GM12865 (cell line): ENCODE measurements around the gene MARF1.
"Not testable (repeated sequence)": the region's sequence is repeated elsewhere in the genome, so short reads cannot be mapped to it uniquely, and the experiment has no call there.

Experiments used
- DNase-seq: peaks from one replicate; pipeline ENCODE4 v3.0.0; 2010; ENCODE audit warnings: low read depth
- H3K4me3 ChIP-seq: 2 replicates; pipeline ENCODE4 v1.5.1; 2011; ENCODE audit warnings: mild to moderate bottlenecking, low read depth, low read length, control low read depth
- TF ChIP-seq, protein P1 (sequence below): IDR thresholded peaks from 2 replicates; pipeline ENCODE4 v1.5.1; 2011; ENCODE audit warnings: low read length, control low read depth, low read depth, inconsistent platforms; ENCODE audit not compliant: insufficient read depth; ENCODE audit errors: missing control alignments

MARF1 gene

DNA sequence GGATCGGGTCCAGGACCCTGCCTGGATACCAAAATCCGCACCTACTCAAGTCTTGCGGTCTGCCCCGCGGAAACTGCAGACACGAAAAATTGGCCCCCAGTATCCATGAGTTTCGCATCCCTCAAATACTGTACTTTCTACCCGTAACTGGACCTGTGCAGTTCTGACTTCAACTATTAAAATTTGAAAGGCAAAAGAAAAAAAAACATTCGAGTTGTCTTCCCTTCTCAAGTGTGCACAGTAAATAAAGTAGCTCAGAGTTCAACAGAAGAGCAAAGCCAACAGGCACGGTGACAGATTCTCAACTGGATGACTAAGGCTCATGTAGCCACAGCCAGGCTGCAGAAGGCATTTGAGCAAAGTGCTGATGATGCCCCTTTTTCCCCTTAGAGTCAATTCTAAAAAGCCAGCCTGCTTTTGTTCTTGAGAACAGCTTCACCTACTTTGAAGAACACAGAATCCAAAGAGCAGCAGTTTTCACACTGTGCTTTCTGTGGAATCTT, 32.5 kb downstream of the MARF1 start:
- TF ChIP-seq, protein P1, sequence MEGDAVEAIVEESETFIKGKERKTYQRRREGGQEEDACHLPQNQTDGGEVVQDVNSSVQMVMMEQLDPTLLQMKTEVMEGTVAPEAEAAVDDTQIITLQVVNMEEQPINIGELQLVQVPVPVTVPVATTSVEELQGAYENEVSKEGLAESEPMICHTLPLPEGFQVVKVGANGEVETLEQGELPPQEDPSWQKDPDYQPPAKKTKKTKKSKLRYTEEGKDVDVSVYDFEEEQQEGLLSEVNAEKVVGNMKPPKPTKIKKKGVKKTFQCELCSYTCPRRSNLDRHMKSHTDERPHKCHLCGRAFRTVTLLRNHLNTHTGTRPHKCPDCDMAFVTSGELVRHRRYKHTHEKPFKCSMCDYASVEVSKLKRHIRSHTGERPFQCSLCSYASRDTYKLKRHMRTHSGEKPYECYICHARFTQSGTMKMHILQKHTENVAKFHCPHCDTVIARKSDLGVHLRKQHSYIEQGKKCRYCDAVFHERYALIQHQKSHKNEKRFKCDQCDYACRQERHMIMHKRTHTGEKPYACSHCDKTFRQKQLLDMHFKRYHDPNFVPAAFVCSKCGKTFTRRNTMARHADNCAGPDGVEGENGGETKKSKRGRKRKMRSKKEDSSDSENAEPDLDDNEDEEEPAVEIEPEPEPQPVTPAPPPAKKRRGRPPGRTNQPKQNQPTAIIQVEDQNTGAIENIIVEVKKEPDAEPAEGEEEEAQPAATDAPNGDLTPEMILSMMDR, result no peak
- H3K4me3 ChIP-seq, result no peak overlapping the region
- no peak for DNase-seq

- no peak overlapping the region for H3K4me3 ChIP-seq
- no peak for DNase-seq
- TF ChIP-seq, protein P1, result no peak
Measured at GRCh38 chr16:15609286-15609649, 33.7 kb downstream of the MARF1 start.

- no peak overlapping the region for H3K4me3 ChIP-seq
- TF ChIP-seq, protein P1, result no peak
- no peak for DNase-seq
Measured at GRCh38 chr16:15608398-15609285, 34.3 kb downstream of the MARF1 start.

GRCh38 chr16:15607700-15608396, 35.1 kb downstream of the MARF1 start:
- TF ChIP-seq, protein P1, result no peak
- no peak for DNase-seq
- H3K4me3 ChIP-seq, result no peak overlapping the region

DNA sequence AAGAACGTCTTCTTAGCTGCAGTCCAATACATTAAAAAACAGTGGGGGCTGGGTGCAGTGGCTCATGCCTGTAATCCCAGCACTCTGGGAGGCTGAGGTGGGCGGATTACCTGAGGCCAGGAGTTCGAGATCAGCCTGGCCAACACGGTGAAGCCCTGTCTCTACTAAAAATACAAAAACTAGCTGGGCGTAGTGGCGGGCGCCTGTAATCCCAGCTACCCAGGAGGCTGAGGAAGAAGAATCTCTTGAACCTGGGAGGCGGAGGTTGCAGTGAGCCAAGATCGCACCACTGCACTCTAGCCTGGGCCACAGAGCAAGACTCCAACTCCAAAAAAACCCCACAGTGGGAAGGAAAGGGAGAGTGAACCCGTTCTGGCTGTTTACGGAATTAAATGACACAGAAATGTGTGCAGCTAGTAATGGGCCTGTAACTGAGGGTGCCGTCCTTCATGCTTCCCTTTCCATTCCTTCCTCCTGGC, 35.7 kb downstream of the MARF1 start:
- DNase-seq, H3K4me3 ChIP-seq: not testable (repeated sequence)

- no peak overlapping the region for H3K4me3 ChIP-seq
- TF ChIP-seq, protein P1, result no peak
- no peak for DNase-seq
Measured at GRCh38 chr16:15606518-15607220, 36.3 kb downstream of the MARF1 start.
